NCI-H1694 (cell line): Measurements from ENCODE around the gene C10orf90.

ENCODE experiments used
- DNase-seq: peaks from one replicate; lab custom pipeline; 2025; lab: John Stamatoyannopoulos, UW

C10orf90 gene

GRCh38 chr10:126536148-126536547 is 134.3 kb downstream of the C10orf90 start:
- DNase-seq = no peak

- no peak for DNase-seq
These were observed 136.8 kb downstream of the C10orf90 start for GRCh38 chr10:126533644-126534043.

GRCh38 chr10:126528315-126528835 is 142.1 kb downstream of the C10orf90 start:
- DNase-seq = no peak

DNA sequence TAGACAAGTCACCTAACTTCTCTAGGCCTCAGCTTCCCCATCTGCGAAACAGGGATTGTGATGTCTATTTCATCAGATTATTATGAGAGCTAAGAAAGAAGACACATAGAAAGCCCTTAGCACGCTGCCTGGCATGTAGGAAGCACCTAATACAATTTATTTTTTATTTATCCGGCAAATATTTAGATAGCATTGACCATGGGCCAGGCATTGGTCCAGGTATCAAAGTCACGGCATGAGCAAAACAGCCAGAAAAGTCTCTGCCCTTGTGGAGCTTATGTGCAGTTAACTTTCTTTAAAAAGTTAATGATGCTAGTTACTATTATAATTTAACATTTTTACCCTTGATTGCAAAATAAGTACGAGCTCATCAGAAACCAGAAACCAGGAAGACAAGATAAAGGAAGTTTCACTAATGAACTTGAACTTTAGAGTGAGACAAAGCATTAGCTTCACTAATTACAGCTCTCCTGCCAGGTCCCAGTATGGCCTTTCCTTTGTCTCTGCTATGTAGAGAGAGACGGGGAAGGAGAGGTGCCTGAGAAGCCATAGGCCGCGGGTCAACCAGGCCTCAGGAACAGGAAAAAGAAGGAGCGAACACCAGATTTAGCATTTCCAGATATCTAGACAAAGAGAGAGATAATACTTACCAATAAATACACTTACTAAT is 142.7 kb downstream of the C10orf90 start:
- DNase-seq = no peak

DNA sequence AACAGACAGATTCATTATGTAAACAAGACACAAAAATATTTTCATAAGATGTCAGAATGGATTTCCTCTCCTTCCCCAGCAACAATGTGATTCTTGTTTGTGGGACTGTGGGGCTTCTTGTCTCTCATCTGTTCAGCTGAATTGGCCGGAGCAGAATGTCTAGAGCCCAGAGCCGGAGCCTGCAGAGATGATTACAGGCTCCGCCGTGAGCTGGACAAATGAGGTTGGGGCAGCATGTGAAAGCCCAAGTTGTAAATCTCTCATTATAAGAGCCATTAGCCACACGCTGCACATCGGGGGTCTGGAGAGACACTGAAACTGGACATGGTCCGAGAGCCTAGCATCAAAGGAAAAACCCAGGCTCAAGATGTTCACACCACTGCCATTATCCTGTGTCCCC is 145.2 kb downstream of the C10orf90 start:
- no peak for DNase-seq

GRCh38 chr10:126524526-126524925 is 146.0 kb downstream of the C10orf90 start:
- DNase-seq = no peak

GRCh38 chr10:126523071-126523470 is 147.4 kb downstream of the C10orf90 start:
- no peak for DNase-seq

- DNase-seq = no peak
These were observed 149.1 kb downstream of the C10orf90 start for GRCh38 chr10:126521399-126521798.

GRCh38 chr10:126520751-126521317 is 149.7 kb downstream of the C10orf90 start:
- DNase-seq = no peak

DNA sequence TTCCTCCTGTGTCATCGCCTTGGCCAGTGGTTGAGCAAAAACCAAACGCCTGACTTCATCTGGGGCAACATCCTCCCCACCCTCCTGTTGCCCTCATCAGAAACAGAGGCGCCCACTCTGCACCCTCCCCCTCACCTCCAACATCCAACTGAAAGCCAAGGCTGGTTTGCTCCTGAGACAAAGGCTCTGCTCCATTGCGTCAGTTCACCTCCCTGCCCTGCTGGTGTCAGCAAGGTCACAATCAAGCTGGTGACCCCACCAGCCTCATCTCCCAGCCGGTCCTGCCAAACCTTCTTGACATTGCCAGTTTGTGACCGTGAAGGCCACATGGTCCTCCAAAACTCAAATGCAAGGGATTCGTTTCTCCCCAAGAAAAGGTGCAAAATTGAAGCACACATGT is 150.5 kb downstream of the C10orf90 start:
- no peak for DNase-seq

DNA sequence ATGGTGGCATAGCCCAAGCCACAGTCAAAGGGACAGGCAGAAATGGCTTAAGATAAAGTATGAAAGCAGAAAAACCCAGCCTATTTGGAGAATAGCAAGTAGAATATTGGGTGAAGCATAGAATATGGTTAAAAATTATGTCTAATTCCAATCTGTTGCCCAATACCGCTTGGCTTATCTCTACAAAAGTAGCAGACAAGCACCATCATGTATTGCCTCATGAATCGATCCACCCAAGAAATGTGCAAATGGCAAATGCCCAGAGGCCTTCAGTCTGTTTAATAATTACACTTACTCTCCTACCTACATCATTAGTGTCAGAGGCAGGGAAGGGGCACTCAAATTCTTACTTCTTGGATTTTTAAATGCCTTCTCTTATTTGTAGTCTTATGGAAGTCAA is 151.3 kb downstream of the C10orf90 start:
- no peak for DNase-seq

DNA sequence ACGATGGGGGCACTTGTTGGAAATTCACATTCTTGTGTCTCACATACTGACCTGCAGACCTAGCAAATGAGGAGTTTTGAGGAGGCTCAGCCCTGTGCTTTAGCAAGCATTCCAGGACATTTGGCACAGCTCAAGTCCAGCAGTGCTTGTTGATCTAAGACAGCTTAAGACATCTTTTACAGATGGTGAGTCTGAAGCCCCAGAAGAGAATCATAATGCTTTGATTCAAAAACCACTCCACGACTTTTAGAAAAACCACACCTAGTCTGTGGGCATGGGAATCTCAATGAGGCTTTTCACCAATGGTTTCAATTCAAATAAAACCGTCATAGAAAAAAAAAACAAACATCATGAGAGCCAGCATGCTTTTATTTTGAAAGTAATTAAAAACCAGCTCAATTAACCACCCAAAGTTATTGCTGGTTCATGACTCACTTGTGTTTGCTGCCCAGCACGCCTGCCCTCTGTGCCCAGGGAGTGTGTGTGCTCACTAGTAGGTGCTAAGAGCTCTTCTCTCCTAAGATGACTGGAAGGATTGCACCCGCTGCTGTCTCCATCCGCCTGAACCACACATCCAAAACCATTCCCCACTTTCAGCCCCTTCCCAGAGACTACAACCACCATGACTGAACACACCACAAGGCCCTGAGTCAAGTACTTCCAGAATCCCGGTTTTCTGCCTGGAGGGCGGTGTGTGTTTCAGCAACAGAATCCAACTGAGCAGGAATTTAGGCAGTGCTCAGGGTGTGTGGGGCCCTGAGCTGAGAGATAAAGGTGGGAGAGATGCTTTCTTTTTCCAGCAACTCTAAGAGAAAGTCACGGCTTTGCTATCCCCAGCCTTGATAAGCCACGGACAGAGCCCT is 152.0 kb downstream of the C10orf90 start:
- DNase-seq = no peak

DNA sequence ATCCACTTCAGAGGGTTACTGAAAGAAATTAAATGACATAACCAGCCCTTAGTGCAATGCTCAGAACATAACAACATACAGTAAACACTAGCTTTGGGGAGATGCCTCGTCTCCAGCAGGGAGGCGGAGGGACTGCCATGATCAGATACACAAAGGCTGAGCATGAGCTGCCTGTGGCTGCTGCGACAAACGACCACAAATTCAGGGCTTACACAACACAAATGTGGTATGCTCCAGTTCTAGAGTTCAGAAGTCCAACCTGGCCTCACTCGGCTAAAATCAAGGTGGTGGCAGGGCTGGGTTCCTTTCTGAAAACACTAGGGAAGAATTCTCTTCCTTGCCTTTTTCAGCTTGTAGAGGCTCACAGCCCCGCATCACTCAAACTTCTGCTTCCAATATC is 154.0 kb downstream of the C10orf90 start:
- no peak for DNase-seq

GRCh38 chr10:126511917-126512479 is 158.5 kb downstream of the C10orf90 start:
- DNase-seq = no peak

DNA sequence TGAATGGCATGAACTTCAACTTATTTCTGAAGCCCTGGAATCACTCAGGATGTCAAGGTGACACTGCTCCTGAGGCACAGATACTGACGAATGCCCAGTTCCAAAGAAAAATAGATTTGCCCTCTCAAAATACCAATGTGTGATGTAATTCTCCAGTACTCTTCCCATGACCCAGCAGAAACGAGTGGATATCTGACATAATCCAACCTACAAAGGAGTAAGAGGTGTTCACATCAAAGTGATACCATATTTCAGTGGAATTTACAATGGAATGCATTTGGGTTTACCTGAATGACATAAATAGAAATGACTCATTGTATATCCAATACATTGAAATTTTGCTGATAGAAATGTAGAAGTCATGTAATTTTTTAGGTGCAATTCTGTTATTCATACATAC is 161.3 kb downstream of the C10orf90 start:
- DNase-seq = no peak

GRCh38 chr10:126508535-126509040 is 161.9 kb downstream of the C10orf90 start:
- no peak for DNase-seq

GRCh38 chr10:126504761-126505112 is 165.8 kb downstream of the C10orf90 start:
- DNase-seq = no peak

DNA sequence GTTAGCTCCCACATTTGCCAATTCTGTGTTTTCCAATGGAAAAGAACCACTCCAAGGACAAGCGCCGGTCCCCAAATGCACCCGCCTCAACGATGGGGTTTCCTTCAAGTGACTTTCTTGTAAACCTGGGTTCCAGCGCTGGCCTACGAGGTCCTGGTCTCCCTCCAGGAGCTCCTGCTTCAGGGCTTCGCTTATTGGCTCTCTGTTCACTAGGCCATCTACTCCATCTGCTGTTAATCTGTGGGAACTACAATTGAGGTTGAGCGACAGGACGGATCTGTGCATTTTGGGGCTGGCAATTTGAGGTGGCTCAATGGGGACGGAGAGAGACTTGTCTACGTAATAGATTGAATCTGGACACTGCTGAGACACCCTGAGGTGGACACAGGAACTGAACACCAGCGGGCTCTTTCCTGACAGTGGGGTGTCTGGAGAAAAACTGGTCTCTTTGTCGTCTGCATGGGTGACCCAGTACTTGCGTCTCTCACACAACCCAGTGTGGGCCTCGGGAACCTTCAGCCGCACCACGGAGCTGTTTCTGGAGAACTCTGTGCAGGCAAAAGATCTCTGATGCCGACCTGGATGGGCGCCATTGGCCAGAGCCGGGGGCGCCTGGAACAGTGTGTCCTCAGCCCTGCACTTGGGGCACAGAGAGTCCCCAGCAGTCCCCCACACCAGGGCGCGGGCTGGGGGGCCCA is 166.3 kb downstream of the C10orf90 start:
- no peak for DNase-seq

DNA sequence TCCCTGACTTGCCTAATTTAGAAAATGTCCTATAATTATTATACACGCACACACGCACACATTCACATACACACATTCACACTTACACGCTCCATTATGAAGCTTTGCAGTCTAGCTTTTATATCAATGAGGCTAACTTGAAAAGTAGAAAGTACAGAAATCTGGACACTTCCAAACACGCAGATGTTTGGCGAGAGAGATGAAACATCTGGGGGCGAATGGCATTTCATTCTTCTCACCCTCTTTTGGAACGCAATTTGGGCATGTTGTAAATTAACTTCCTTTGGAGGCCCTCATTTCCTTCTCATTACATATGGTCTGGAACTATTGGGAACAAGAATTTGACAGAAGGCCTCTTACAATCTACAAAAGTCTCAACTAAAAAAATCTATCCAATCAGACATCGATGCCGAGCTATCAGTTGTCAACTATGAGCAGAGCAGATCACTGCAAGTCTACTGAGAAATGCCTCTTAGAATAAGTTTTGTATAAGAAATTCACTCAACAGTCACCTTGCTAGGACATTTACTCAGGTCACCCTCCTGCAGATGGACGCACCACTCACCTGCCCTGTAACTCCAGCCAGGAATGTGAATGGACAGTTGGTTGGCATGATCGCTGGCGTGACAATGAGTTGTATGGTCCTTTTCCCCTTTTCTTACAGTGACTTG is 167.0 kb downstream of the C10orf90 start:
- no peak for DNase-seq

DNA sequence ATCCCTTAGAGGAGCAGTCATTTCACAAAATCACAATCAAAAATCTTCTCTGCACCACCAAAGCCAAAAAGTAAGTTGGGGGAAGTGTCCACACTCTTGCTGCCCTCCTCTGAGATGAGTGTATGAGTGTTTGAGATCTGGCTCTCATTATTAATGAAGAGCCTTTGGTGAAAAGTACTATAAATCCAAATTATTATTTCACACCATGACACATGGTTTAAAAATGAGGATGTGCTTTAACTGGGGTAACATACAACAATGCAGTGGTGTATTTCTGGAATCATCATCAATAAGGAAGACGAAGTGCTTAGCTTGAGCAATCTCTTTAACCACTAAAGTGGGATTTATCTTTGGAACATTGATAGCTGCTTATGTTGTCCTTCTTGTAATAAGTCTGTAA is 168.1 kb downstream of the C10orf90 start:
- DNase-seq = no peak

DNA sequence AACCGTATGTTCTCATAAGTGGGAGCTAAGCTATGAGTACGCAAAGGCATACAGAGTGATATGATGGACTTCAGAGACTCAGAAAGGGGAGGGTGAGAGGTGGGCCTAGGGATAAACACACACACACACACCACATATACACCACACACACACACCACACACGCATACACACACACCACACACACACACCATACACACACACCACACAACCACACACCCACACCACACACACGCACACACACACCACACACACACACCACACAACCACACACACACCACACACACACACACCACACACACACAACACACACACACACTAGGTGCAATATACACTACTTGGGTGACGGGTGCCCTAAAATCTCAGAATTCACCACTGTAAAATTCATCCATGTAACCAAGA is 168.7 kb downstream of the C10orf90 start:
- no peak for DNase-seq
